ENCODE results near the gene GRIK4. TPM values are rescaled to one million over a fixed set of nuclear protein-coding genes. Genes with fewer than 3 reads are reported as not detected.

Gene GRIK4
- total RNA-seq, 3 donors from 2014 or later: 0.36 to 0.51 TPM; not detected in 1

GRCh38 chr11:120515186-120515723, 3.7 kb downstream of the GRIK4 start:
- no peaks in the 10 kb centered on the region for H3K36me3 ChIP-seq (ENCODE audit: low read depth)
- intact Hi-C loops (cut with DNase I, micrococcal nuclease): loop anchor here (10.0 kb wide), 2 partner anchors 170 to 290 kb away; no protein-coding TSS in a partner anchor
- ATAC-seq (no peak), DNase-seq (no peak)
- H3K4me3 ChIP-seq: no peak overlapping the region
- H3K9me3 ChIP-seq: no peaks in the 10 kb centered on the region
- H3K4me1 ChIP-seq (ENCODE audit: low read depth): no peaks in the 10 kb centered on the region
- TF ChIP-seq CTCF (IDR thresholded peaks at IDR 0.05): no peak

- Histone ChIP-seq H3K36me3 (ENCODE audit: low read depth) (no peaks in the 10 kb centered on the region), H3K4me1 (ENCODE audit: low read depth) (no peaks in the 10 kb centered on the region), H3K4me3 (no peak overlapping the region), H3K9me3 (no peaks in the 10 kb centered on the region)
- intact Hi-C loops (cut with DNase I, micrococcal nuclease): loop anchor here (10.0 kb wide), 2 partner anchors 168 to 288 kb away; no protein-coding TSS in a partner anchor
- ATAC-seq: peak; percentile 16
- TF ChIP-seq CTCF (IDR thresholded peaks at IDR 0.05): no peak
- DNase-seq: no peak
These were observed 5.2 kb downstream of the GRIK4 start for GRCh38 chr11:120516461-120517389.

DNA sequence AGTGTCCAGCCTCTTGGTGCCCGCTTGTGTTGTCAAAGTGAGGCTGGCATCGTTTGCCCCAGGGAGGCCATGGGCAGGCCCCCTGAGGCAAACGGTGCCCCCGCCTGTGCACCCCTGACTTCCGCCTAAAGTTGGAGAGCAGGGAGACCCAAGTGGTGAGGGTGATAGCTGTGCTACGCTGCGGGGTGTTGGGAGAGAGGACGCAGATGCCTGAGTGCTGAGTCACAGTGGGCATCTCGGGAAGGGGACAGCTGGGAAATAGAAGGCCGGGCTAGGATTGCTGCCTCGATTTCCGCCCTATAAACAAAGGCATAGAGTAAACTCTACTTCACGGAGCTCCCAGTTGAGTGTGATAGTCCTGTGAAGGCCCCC, 5.8 kb downstream of the GRIK4 start:
- ATAC-seq (peak; percentile 10), DNase-seq (no peak)
- intact Hi-C loops (cut with DNase I, micrococcal nuclease): loop anchor here (10.0 kb wide), 2 partner anchors 167 to 287 kb away; no protein-coding TSS in a partner anchor
- Histone ChIP-seq H3K4me3 (no peak overlapping the region), H3K36me3 (ENCODE audit: low read depth) (no peaks in the 10 kb centered on the region), H3K4me1 (ENCODE audit: low read depth) (no peaks in the 10 kb centered on the region), H3K9me3 (no peaks in the 10 kb centered on the region)
- no peak for TF ChIP-seq CTCF (IDR thresholded peaks at IDR 0.05)

DNA sequence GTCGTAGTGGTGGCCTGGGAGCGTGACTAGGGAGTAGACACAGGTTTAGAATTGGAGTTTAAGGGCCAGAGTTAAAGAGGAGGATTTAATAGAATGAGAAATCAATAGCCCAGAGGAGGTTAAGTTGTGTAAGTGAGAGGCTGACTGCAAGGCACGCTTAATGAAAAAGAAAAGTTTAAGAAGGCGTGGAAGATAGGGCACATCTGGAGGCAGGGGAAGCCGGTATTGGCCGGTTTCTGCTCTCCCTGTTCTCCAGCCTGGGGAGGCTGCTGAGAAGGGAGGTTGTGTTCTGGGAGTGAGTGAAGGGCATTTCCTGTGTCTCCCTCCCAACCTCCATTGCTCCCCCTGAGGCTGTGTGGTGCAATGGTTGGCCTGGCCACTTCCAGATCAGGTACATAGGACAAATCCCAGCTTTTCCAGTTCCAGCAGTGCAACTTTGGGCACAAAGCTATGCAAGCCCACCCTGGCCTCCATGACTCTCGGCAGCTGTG, 6.3 kb downstream of the GRIK4 start:
- no peak for ATAC-seq
- DNase-seq: no peak
- Histone ChIP-seq H3K9me3 (no peaks in the 10 kb centered on the region), H3K36me3 (ENCODE audit: low read depth) (no peaks in the 10 kb centered on the region), H3K4me3 (no peak overlapping the region), H3K4me1 (ENCODE audit: low read depth) (no peaks in the 10 kb centered on the region)
- intact Hi-C loops (cut with DNase I, micrococcal nuclease): loop anchor here (10.0 kb wide), 2 partner anchors 167 to 287 kb away; no protein-coding TSS in a partner anchor
- TF ChIP-seq CTCF (IDR thresholded peaks at IDR 0.05): no peak

DNA sequence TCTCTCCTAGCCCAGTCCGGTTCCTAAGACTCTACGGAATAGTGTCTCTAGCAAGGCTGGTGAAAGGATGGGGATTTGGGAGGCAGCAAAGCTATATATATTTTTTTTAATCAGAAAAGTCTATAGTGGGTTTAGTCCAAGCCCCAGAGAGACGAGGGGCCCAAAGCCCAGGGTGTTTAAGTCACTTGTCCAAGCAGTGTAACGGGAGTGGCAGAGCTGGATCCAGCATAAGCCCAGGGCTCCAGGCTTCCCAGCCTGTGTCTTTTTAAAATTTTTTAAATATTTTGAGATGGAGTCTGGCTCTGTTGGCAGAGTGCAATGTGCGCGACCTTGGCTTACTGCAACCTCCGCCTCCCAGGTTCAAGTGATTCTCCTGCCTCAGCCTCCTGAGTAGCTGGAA, 6.8 kb downstream of the GRIK4 start:
- no peaks in the 10 kb centered on the region for H3K9me3 ChIP-seq
- H3K4me3 ChIP-seq: no peak overlapping the region
- no peaks in the 10 kb centered on the region for H3K4me1 ChIP-seq (ENCODE audit: low read depth)
- no peak for DNase-seq
- H3K36me3 ChIP-seq (ENCODE audit: low read depth): no peaks in the 10 kb centered on the region
- intact Hi-C loops (cut with DNase I, micrococcal nuclease): loop anchor here (10.0 kb wide), 2 partner anchors 166 to 286 kb away; no protein-coding TSS in a partner anchor
- no peak for ATAC-seq
- TF ChIP-seq CTCF (IDR thresholded peaks at IDR 0.05): no peak

Measured in mucosa of descending colon (tissue), 3 donors.